Fibroblast of villous mesenchyme (primary cell): ENCODE data around the gene MPPED1. TPM values are rescaled to one million over a fixed set of nuclear protein-coding genes. Genes with fewer than 3 reads are reported as not detected.

Experiments
- DNase-seq: peaks from one replicate; pipeline ENCODE4 v3.0.0-alpha.2; 2010; ENCODE audit warnings: low read depth
- H3K4me3 ChIP-seq: 2 replicates; pipeline ENCODE4 v1.5.1; 2011; ENCODE audit warnings: low read depth, mild to moderate bottlenecking, low read length
- CTCF ChIP-seq: IDR thresholded peaks from 2 replicates; pipeline ENCODE4 v1.5.1; 2012; ENCODE audit warnings: low read depth, mild to moderate bottlenecking, low read length; ENCODE audit not compliant: insufficient read depth
- total RNA-seq: library from RNA; depleted of rRNA; stranded (reverse); fragments of >200 nt; gene quantifications from 2 replicates; pipeline ENCODE4 v1.2.3, GENCODE V29; 2012

Gene MPPED1
- total RNA-seq, 1 donor, result not detected

GRCh38 chr22:43470253-43470652 lies 58.4 kb downstream of the MPPED1 start:
- no peak overlapping the region for H3K4me3 ChIP-seq
- no peak for DNase-seq
- TF ChIP-seq CTCF, result no peak

GRCh38 chr22:43470941-43471585 lies 59.2 kb downstream of the MPPED1 start:
- H3K4me3 ChIP-seq, result no peak overlapping the region
- TF ChIP-seq CTCF, result no peak
- no peak for DNase-seq

- H3K4me3 ChIP-seq, result no peak overlapping the region
- DNase-seq, result no peak
- no peak for TF ChIP-seq CTCF
Observed at GRCh38 chr22:43471606-43472135, 59.9 kb downstream of the MPPED1 start.

GRCh38 chr22:43473031-43473430 lies 61.2 kb downstream of the MPPED1 start:
- no peak for TF ChIP-seq CTCF
- no peak overlapping the region for H3K4me3 ChIP-seq
- DNase-seq, result no peak

GRCh38 chr22:43473441-43473840 lies 61.6 kb downstream of the MPPED1 start:
- DNase-seq, result no peak
- H3K4me3 ChIP-seq, result no peak overlapping the region

GRCh38 chr22:43474161-43475101 lies 62.6 kb downstream of the MPPED1 start:
- TF ChIP-seq CTCF, result no peak
- no peak overlapping the region for H3K4me3 ChIP-seq
- DNase-seq, result no peak

More at GRCh38 chr22:43473441-43473840, 61.6 kb downstream of the MPPED1 start:
- TF ChIP-seq CTCF, result no peak
